ENCODE measurements around the gene HRH2.

DNA sequence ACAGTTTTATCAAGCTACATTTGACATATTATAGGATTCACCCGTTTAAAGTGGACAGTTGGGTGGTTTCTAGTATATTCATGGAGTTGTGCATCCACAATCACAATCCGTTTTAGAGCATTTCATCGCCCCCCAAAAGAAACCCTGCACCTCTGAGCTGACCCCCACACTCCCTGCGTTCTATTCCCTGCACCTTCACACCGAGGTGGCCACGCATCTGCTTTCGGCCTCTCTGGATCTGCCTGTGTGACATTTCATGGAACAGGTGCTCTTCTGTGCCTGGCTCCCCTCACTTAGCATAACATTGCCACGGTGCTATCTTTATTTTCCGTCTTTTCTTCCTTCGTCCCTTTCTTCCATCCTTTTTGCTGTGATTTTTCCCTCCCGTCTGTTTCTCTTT, 32.7 kb downstream of the HRH2 start:
- no peak for TF ChIP-seq FOXP2 (optimal IDR thresholded peaks at IDR 0.05; ENCODE audit: borderline replicate concordance, extremely low read depth, extremely low read length, insufficient read depth)
- TF ChIP-seq, protein P1, sequence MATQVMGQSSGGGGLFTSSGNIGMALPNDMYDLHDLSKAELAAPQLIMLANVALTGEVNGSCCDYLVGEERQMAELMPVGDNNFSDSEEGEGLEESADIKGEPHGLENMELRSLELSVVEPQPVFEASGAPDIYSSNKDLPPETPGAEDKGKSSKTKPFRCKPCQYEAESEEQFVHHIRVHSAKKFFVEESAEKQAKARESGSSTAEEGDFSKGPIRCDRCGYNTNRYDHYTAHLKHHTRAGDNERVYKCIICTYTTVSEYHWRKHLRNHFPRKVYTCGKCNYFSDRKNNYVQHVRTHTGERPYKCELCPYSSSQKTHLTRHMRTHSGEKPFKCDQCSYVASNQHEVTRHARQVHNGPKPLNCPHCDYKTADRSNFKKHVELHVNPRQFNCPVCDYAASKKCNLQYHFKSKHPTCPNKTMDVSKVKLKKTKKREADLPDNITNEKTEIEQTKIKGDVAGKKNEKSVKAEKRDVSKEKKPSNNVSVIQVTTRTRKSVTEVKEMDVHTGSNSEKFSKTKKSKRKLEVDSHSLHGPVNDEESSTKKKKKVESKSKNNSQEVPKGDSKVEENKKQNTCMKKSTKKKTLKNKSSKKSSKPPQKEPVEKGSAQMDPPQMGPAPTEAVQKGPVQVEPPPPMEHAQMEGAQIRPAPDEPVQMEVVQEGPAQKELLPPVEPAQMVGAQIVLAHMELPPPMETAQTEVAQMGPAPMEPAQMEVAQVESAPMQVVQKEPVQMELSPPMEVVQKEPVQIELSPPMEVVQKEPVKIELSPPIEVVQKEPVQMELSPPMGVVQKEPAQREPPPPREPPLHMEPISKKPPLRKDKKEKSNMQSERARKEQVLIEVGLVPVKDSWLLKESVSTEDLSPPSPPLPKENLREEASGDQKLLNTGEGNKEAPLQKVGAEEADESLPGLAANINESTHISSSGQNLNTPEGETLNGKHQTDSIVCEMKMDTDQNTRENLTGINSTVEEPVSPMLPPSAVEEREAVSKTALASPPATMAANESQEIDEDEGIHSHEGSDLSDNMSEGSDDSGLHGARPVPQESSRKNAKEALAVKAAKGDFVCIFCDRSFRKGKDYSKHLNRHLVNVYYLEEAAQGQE (IDR thresholded peaks at IDR 0.05; ENCODE audit: insufficient read depth in 1 of 2, low read depth in 2 of 2, low read length in 2 of 2): no peak
- no peak for TF ChIP-seq POLR2AphosphoS5 (IDR thresholded peaks at IDR 0.05; ENCODE audit: low read depth, low read length)
- no peak for TF ChIP-seq TAF1 (IDR thresholded peaks at IDR 0.05; ENCODE audit: borderline replicate concordance, insufficient read depth, low read length)
- no peak for TF ChIP-seq SIN3A (IDR thresholded peaks at IDR 0.05; ENCODE audit: borderline replicate concordance, insufficient read depth, low read length)
